ENCODE data around the gene COLEC12.

COLEC12 gene

DNA sequence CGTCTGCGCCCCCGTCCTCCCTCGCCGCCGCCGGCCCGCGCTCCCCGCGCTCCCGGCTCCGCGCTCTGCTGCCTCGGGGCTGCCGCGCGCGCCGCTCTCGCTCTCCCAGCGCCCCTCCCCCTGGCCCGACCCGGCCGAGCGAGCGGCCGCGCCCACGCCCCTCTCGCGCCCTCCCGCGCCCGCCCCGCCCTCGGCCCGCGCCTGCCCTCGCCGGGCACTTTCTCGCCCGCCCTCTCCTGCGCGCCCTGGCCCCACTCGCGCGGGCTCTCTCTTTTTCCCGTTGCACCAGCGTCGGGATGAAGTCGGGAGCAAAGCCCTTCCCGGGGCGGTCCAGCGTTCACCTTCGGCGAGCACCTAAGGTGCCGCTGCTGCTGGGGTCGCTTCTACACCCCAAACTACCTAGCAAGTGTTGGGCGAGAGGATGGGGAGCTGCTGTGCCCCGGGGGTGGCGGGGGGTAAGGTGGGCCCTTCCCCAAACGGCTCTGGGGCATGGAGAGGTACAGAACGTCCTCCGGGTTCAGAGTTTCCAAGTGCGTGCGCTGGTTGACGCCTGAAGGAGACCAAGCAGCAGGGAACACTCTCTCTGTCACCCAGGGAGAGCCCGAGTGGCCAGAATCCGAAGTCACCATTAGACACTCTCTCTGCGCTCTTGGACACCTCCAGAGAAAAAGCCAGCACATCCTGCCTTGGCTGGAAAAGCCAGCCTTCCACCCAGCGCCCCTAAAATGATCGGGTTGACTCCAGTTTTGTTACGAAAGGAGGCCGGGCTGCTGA, at the start of gene COLEC12:
TSS of gene COLEC12 (minus strand) at position 70 of the 774 bp plus-strand sequence. CDS start 187 bp downstream, outside the sequence.
- no peak for DNase-seq

DNA sequence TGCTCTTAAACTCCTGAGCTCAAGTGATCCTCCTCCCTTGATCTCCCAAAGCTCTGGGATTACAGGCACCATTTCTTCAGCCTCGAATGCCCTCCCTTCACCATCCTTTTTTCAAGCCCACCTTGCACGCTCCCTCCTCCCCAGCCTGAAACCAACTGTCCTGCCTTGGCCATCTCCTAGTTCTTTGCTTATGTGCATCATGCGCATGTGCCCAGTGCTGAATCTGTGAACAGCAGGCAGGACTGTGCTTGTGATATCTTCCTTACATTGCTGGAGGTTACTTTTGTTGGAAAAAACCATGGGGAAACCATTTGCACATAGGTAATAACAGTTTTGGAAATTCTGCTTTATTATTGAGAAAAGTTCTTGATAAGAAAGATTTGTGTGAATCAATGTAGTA, 49.5 kb upstream of the COLEC12 start:
- no peak for DNase-seq

DNA sequence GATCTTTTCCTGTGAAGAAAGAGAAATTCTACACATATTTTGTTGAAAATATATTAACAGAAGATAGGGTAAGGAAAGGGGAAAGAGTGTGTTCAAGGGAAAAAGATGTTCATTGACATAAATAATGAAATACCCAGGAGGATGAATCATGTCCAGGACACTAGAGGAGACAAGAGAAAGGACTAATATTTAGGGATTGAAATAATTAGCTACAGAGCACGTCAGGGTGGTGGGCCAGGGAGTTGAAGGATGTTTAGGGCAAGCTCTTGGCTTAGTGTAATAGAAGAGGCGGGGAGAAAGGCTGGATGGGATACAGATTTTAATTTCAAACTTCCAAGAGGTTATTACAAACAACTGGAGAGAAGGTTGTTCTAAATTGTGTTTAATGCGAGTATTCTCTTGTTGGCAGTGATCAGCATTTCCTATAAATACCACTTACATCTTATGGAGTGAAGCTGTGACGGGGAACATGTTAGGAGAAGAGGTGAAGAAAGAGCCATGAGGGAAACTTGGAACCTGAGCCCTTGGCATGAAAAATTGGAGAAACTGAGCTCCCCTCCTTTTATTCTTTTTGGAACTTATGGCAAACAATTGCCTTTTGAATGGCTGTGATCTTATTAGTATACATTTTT, 43.1 kb upstream of the COLEC12 start:
- DNase-seq, result no peak

DNA sequence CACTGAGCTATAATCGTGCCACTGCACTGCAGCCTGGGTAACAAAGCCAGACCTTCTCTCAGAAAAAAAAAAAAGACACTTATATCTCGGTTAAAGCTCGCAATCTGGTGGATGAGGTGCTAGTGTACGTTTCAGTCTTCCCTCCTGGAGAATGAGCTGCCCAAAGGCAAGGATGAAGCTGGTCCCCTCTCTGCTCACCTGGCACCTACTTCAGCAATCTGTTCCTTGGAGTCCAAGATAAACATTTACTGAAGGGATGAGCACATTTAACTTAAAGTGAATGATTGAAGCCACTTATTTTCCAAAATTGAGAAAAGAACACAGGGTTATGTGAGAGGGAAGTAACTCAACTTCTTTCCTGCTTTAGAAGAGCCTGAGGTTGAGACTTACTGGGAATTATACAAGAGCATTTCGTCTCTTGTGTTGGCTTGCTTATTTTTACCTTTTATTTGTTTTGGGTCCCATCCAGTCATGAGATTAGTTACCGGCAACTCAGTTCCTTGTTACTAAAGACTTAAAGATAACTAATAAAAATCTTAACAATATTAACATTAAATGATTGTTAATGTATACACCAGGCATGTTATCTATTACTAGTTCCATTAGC, 33.6 kb upstream of the COLEC12 start:
- no peak for DNase-seq

DNA sequence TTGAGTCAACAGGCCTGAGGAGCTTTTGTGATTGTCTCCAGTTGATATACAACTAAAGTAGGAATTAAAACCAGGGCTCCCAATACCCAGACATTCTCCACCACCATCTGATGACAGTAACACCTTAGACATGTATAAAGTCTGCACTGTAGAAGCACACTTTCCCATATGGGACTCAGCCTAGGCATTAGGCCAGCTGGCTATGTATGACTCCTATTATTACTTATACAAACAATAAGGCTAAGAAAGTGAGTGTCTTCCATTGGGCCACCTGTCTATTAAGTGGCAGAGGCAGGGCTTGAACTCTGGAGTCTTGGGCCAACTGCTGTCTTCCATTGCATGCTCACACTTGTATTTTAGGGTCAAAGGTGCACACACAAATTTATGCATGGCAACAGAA, 32.1 kb upstream of the COLEC12 start:
- no peak for DNase-seq

DNA sequence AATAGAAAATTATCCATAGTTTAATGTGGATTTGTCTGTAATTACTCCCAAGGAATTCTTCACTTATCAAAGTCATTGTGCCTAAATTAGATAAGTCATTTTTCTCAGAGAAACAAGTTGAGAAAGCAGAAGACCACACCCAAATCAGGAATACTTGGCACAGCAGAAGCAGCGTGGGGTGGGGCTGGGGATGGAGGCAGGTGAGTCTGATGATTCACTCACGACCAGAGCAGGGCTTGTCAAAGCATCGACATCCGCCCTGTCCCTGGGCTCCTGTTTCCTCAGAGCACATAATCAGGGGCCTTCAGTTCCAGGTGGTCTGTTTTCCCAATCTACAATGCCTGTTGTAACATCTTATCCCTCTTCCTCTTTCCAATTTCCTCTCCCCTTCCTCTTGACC, 31.5 kb upstream of the COLEC12 start:
- DNase-seq, result no peak

DNA sequence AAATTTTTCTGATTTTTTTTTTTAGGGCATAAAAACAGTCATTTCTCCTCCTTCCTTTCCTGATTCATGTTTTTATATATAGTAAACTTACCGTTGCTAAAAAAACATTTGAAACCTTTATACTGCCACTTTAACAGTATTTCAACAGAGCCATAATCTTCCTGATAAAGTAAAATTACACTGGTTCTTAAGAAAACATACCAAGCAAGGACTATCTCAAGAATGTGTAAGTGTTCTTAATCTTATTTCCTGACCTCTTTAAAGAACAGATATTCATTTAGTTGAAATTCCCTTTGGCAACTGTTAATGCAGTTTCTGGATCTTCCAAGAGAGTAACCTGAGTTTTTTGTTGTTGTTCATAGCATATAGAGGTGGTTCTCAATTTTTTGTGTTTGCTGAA, 26.6 kb upstream of the COLEC12 start:
- no peak for DNase-seq

DNA sequence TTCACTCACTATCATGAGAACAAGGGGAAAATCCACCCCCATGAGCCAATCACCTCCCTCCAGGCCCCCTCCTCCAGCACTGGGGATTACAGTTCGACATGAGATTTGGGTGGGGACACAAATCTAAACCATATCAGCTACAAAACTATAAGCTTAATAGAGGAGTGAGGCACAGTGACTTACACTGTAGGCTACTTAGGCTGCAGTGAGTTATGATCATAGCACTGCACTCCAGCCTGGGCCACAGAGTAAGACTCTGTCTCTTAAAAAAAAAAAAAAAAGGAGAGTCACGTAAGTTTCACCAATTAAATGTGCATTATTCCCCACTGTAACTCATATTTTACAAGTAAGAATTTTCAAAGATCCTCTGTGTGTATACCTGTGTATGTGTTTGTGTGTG, 26.2 kb upstream of the COLEC12 start:
- DNase-seq, result no peak

DNA sequence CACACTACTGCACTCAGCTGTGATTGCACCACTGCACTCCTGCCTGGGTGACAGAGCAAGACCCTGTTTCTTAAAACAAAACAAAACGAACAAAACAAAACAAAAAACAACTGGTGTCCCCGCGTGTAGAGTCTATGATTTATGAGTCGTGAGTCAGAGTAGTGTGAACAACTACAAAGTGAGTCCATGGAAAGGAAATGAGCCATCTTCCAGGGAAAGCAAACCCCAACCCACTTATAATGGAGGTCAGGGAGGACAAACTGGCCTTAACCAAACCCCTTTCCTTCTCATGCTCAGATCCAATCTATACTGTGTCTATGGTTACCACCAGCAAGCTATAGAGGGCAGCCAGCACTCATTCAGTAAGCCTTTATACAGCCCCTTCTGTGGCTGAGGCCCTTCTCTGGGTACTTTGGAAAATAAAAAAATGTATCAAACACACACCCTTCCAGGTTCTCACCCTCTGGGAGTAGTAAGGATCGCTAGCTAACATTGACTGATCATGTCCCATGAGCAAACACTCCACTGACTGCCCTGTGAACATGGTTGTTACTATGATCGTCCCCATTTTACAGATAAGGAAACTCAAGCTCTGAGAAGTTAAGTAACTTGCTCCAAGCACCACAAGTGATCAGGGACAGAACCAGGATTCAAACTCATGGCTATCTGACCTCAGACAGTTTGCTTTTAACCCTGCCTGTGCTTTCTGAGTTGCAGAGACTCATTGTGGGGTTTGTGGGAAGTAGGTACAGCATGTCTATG, 24.7 kb upstream of the COLEC12 start:
- no peak for DNase-seq

DNA sequence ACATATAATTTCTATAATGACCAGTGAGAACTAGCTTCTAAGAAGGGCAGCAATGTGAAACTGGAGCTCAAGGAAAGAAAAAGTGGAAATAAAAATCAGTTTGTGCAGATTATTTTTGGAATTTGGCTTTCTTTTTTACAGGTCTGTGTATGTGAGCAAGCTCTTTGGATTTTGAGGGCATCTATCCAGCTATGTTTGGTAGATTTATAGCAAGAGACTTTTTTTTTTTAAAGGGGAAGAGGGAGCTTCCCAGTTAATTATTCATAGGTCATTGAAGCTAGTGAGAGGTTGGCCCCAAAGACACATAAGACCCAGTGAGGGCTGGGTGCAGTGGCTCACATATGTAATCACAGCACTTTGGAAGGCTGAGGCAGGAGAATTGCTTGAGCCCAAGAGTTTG, 24.0 kb upstream of the COLEC12 start:
- DNase-seq, result no peak

DNA sequence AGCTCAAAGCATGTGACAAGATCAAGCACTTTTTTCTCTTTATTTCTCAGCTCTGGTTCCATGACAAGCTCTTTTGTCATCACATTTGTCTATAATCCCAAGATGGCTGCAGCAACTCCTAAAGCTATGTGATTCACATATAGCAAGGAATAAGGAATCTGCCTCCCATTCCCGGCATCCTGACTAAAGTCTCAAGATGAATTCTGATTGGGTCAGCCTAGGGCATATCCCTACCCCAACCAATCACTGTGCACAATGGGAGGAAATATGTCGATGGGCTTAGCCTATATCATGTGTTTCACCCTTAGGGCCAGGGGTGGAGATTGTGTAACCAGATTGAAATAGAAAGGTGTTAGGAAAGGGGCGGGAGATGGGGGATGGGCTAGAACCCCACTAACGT, 23.1 kb upstream of the COLEC12 start:
- DNase-seq, result no peak

DNA sequence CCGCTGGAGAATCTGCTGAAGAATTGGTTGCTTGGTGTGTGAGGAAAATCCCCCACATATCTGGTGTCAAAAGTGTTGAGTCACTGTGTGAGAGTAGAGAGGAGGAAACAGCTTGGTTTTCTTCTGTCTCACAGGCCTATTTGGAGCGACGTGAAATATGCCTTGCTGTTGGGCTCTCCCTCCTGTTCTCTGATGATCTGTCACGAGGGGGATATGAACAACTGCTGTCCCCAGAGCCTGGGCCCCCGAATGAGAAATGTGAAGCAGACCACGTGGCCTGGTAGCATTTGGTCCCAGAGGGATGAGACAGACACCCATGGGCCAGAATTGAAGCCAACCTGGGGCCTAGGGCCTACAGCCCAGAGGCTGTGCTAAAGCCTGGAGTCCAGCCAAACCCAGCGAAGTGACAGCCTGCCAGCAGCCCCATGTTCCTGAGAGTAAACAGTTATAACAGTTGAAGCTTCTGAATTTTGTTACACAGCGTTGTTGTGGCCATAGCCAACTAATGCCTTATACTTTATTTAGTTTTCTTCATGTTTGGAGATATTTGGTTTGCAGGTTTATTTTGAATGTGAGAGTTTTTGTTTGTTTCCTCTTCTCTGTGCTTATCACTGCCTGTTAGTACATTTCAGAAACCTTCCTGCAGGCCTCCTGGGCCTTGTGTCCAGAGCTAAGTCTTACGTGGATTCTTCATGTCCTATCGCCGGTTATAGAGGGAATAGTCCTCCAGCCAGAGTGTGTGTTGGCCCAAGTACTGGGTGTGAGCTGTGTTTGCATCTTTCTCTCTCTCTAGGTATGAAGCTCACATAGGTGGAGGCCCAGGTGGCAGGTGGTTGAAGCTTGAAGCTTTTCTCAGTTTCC, 18.7 kb upstream of the COLEC12 start:
- no peak for DNase-seq

DNA sequence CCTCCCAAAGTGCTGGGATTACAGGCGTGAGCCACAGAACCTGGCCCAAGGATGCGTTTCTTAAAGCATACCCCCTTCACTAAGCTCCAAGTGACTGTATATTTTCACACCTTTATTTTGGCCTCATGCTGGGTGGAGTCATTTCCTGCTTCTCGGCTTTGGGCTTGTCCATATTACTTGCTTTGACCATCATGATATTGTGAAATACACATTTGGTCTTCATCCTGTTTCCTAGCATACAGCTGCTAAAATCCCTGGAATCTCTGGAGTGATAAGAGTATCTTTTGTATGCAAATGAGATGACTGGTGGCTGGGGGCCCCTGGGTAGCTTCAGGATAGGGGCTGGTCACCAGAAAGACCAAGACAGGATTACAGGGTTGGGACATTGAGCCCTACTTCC, 17.6 kb upstream of the COLEC12 start:
- DNase-seq, result no peak

DNA sequence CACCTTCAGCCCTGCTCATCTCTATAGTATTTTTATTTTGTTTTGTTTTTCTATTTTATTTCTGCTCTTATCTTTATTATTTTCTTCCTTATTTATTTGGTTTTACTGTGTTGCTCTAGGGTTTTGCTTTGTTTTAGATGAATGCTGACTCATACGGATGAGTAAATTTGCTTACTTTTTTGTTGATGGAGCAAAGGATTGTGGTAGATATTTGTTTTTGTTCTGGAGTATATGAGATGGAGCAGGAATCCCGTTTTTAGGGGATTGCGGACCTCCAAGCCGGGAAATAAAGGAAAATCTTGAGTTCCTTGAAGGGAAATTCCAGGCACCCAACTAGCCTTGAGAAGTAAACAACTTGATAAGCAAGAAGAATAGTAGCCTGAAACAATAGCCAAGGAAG, 15.3 kb upstream of the COLEC12 start:
- DNase-seq, result no peak

DNA sequence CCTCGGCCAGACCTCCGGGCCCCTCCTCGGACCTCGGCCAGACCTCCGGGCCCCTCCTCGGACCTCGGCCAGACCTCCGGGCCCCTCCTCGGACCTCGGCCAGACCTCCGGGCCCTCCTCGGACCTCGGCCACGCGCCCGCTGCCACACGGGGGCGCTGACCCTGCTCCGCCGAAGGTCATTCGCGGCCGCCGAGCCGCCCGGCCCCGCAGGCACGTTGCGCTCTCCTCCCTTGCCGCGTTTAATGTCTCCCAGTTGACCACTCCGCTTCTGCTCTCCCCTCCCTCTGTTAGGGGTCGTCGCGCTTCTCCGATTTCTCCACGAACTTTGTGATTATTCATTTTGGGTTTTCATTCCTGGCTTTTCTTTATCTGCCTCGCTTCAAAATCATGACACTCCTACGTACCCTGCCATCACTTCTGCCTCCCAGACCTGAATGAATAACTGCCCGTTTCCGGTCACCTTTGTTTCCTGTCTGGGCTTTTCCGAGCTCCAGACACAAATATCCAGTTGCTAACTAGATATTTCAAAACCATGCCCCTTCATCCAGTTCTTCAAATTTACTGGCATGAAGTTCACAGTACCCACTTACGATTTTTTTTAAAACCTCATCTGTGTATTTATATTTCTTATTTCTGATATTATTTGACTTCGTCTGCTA, 14.8 kb upstream of the COLEC12 start:
- DNase-seq, result no peak

DNA sequence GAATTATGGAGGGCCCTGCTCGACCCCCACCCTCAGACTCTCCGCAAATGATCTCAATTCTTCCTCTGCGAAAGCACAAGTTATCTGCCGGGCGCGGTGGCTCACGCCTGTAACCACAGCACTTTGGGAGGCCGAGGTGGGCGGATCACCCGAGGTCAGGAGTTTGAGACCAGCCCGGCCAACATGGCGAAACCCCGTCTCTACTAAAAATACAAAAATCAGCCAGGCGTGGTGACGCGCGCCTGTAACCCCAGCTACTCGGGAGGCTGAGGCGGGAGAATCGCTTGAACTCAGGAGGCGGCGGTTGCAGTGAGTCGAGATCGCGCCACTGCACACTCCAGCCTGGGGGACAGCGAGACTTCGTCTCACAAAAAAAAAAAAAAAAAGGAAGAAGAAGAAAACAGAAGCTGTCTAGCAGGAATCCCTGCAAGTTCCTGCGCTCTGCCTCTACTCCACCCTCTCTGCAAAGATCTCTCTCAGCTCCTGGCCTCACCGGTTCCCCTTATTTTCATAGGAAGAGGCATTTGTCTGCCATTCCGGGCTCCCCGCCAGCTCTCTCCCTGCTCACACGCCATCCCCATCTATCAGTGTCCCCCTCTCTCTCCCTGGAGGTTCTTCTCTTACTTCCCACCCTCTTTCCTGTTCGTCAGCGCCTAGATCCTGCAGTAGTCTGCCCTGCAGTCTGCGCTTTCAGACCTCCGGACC, 13.5 kb upstream of the COLEC12 start:
- DNase-seq, result no peak

DNA sequence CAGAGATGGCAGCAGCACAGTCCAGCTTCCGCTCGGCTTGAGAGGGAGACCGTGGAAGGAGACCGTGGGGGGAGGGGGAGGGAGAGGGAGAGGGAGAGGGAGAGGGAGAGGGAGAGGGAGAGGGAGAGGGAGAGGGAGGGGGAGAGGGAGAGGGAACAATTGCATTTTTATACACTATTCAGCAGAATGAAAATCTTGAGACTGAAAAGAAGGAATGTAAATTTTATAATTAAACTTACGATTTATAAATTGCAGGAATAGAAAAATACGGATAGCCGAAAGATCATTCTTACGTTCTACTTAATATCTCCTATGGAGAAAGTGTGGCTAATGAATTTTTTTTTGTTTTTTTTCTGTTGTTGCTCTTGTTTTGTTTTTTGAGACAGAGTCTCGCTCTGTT, 12.5 kb upstream of the COLEC12 start:
- no peak for DNase-seq

DNA sequence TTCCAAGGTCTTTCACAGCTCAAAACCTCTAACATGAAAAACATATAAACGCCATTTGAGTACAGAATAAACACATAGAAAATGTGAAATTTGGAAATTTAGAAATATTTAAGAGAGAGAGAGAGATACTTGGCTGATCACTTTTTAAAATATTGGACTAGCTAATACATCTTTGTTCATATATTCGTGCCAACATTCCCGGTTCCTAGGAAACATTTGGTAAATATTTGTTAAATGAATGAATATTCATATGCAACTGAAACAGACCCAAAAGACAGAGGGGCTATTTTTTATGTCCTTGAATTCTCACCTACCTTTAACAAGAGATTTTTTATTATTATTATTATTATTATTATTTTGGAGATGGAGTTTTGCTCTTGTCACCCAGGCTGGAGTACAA, 8.3 kb upstream of the COLEC12 start:
- DNase-seq, result no peak

DNA sequence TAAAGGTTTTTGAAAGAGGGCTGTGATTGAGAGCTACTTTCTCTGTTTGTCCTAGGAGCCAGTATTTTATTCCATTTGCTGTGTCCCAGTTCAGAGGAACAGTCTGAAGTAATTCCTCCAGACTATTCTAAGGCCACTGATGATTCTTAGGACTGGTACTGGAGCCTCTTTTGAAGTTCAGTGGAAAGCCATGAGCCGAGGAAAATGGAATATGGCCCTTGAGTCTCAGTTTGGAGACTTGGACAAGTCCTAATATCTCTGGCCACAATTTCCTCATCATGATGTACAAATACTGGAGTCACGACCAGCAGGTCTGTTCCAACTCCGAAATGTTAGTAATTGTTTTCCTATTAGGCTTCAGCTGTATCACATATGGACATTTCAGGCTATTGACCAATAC, 7.1 kb upstream of the COLEC12 start:
- no peak for DNase-seq

DNA sequence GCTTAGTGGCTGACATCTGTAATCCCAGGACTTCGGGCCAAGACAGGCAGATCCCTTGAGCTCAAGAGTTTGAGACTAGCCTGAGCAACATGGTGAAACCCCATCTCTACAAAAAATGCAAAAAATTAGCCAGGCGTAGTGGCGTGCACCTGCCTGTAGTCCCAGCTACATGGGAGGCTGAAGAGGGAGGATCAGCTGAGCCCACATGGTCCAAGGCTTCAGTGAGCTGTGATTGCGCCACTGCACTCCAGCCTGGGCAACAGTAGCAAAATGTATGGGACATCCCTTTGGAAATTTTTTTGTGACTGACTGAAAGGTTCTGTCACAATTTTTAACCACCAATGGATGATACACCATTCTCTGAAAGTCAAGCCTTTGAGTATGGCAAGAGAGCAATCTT, 6.3 kb upstream of the COLEC12 start:
- DNase-seq, result no peak

DNA sequence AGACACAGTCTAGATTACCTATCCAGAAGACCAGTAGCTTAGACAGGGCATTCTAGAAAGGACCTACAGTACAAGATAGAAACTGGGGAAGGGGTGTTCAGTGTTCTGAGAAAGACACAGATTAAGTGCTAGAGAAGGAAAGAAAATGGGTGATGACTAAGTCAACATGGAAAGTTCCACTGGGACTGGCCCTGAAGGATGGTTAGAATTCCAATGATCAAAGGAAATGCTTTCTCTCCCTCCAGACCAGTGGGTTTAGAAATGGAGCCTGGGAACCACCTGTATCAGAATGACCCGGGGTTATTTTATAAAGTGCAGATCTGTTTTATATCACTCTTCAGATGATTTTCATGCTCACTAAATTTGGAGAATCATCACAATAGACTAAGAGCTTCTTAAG, 5.8 kb upstream of the COLEC12 start:
- DNase-seq, result no peak
